Suprapubic skin (tissue), 4 donors: ENCODE data around the gene IRF9. TPM values are rescaled to one million over a fixed set of nuclear protein-coding genes. Genes with fewer than 3 reads are reported as not detected.

ENCODE experiments used
- DNase-seq, 2 donors: peaks; one replicate each; pipeline ENCODE4 v3.0.0-alpha.2; 2019; ENCODE audit warnings: low spot score in 2 of 2
- H3K27ac ChIP-seq: fragments of 200-600 bp; sonication (generic); one replicate; pipeline ENCODE4 v1.5.1; 2019
- H3K27me3 ChIP-seq: fragments of 200-600 bp; sonication (generic); one replicate; pipeline ENCODE4 v1.5.1; 2019
- H3K36me3 ChIP-seq: fragments of 200-600 bp; sonication (generic); one replicate; pipeline ENCODE4 v1.5.1; 2019
- H3K4me1 ChIP-seq: fragments of 200-600 bp; sonication (generic); one replicate; pipeline ENCODE4 v1.5.1; 2019
- H3K4me3 ChIP-seq: fragments of 200-600 bp; sonication (generic); one replicate; pipeline ENCODE4 v1.5.1; 2019; ENCODE audit warnings: mild to moderate bottlenecking
- H3K9me3 ChIP-seq: fragments of 200-600 bp; sonication (generic); one replicate; pipeline ENCODE4 v1.5.1; 2019
- EP300 ChIP-seq: sonication (generic); formaldehyde crosslinking; IDR thresholded peaks from one replicate; pipeline ENCODE4 v1.6.1; 2017; ENCODE audit warnings: antibody characterized with exemption
- POLR2A ChIP-seq, 2 donors: fragments of 450-650 bp; IDR thresholded peaks; one replicate each; pipeline ENCODE4 v1.6.1; 2017; ENCODE audit warnings: antibody characterized with exemption in 2 of 2, mild to moderate bottlenecking in 2 of 2, moderate library complexity in 2 of 2
- POLR2AphosphoS5 ChIP-seq, 3 donors: sonication (generic); formaldehyde crosslinking; IDR thresholded peaks; one replicate each; pipeline ENCODE4 v1.6.1; 2017; ENCODE audit warnings: antibody characterized with exemption in 3 of 3
- WGBS: methylation state at CpG from one replicate; pipeline ENCODE4 v1.1.5; 2018; 5-methylcytosine and 5-hydroxymethylcytosine counted together
- total RNA-seq, 4 donors: library from RNA; depleted of rRNA; stranded (reverse); fragments of >200 nt; gene quantifications; one replicate each; pipeline ENCODE4 v1.1.0, GENCODE V29; 2016
- TF ChIP-seq, protein P1 (sequence below), 2 donors: fragments of 200-600 bp in 1 of 2; fragments of 450-650 bp in 1 of 2; sonication (generic) in 1 of 2; IDR thresholded peaks; one replicate each; pipeline ENCODE4 v1.5.1; 2016 to 2019; ENCODE audit warnings: antibody characterized with exemption in 2 of 2, mild to moderate bottlenecking in 1 of 2, moderate library complexity in 1 of 2

IRF9 gene
- total RNA-seq, 4 donors from 2014 or later = 31.1 to 45.2 (median 37.5) TPM

- Histone ChIP-seq H3K27me3 (no peaks in the 10 kb centered on the region), H3K27ac (no peak overlapping the region), H3K36me3 (peaks cover 62% of the 10 kb centered on the region), H3K4me3 (no peak overlapping the region), H3K4me1 (peaks cover 21% of the 10 kb centered on the region), H3K9me3 (no peaks in the 10 kb centered on the region)
- 85% methylated on average over 7 of the region's 9 CpGs for WGBS
- no peak for DNase-seq
- TF ChIP-seq, protein P1, sequence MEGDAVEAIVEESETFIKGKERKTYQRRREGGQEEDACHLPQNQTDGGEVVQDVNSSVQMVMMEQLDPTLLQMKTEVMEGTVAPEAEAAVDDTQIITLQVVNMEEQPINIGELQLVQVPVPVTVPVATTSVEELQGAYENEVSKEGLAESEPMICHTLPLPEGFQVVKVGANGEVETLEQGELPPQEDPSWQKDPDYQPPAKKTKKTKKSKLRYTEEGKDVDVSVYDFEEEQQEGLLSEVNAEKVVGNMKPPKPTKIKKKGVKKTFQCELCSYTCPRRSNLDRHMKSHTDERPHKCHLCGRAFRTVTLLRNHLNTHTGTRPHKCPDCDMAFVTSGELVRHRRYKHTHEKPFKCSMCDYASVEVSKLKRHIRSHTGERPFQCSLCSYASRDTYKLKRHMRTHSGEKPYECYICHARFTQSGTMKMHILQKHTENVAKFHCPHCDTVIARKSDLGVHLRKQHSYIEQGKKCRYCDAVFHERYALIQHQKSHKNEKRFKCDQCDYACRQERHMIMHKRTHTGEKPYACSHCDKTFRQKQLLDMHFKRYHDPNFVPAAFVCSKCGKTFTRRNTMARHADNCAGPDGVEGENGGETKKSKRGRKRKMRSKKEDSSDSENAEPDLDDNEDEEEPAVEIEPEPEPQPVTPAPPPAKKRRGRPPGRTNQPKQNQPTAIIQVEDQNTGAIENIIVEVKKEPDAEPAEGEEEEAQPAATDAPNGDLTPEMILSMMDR (IDR thresholded peaks at IDR 0.05) = no peak
Observed at GRCh38 chr14:24150993-24151392, 10.1 kb upstream of the IRF9 start.

DNA sequence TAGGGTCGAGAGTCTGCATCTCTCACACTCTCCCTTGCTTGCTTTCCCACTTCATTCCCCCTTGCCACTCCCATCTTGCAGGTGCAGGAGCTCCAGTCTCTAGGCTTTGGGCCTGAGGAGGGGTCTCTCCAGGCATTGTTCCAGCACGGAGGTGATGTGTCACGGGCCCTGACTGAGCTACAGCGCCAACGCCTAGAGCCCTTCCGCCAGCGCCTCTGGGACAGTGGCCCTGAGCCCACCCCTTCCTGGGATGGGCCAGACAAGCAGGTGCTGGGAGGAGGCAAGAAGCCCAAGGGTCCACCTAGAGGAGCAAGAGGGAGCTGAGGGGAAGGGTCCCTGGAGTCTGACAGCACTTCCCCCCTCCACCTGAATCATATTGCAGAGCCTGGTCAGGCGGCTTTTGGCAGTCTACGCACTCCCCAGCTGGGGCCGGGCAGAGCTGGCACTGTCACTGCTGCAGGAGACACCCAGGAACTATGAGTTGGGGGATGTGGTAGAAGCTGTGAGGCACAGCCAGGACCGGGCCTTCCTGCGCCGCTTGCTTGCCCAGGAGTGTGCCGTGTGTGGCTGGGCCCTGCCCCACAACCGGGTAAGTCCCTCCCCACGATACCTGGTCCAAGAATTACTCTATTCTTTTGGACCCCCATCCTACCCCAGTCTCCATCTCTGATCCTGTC lies 9.5 kb upstream of the IRF9 start:
- Histone ChIP-seq H3K27ac (no peak overlapping the region), H3K27me3 (no peaks in the 10 kb centered on the region), H3K36me3 (peaks cover 67% of the 10 kb centered on the region), H3K9me3 (no peaks in the 10 kb centered on the region), H3K4me3 (no peak overlapping the region), H3K4me1 (peaks cover 19% of the 10 kb centered on the region)
- TF ChIP-seq, protein P1 (IDR thresholded peaks at IDR 0.05) = no peak
- TF ChIP-seq POLR2AphosphoS5 (IDR thresholded peaks at IDR 0.05) = no peak
- no peak for DNase-seq
- 94% methylated on average over 16 of the region's 16 CpGs for WGBS

DNA sequence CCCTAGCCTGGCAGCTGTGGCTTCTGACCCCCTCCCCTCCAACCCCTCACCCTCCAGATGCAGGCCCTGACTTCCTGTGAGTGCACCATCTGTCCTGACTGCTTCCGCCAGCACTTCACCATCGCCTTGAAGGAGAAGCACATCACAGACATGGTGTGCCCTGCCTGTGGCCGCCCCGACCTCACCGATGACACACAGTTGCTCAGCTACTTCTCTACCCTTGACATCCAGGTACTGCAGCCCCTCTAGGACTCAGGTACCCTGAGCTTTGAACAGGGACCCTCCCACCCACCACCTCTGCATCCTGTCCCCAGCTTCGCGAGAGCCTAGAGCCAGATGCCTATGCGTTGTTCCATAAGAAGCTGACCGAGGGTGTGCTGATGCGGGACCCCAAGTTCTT lies 6.0 kb upstream of the IRF9 start:
- Histone ChIP-seq H3K27me3 (no peaks in the 10 kb centered on the region), H3K9me3 (no peaks in the 10 kb centered on the region), H3K27ac (no peak overlapping the region), H3K4me1 (peaks cover under 1% of the 10 kb centered on the region), H3K4me3 (no peak overlapping the region), H3K36me3 (peaks cover 87% of the 10 kb centered on the region)
- no peak for TF ChIP-seq EP300
- TF ChIP-seq, protein P1 (IDR thresholded peaks at IDR 0.05) = no peak
- TF ChIP-seq POLR2A (IDR thresholded peaks at IDR 0.05) = no peak
- TF ChIP-seq POLR2AphosphoS5 (IDR thresholded peaks at IDR 0.05) = no peak
- no peak for DNase-seq
- 99% methylated on average over 7 of the region's 10 CpGs for WGBS

- TF ChIP-seq POLR2A (IDR thresholded peaks at IDR 0.05) (no peak), POLR2AphosphoS5 (IDR thresholded peaks at IDR 0.05) (no peak), EP300 (no peak)
- TF ChIP-seq, protein P1 (IDR thresholded peaks at IDR 0.05) = no peak
- WGBS = 86% methylated on average over 1 of the region's 1 CpG
- Histone ChIP-seq H3K4me3 (no peak overlapping the region), H3K27ac (no peak overlapping the region), H3K9me3 (no peaks in the 10 kb centered on the region), H3K36me3 (peaks cover 75% of the 10 kb centered on the region), H3K4me1 (peaks cover 15% of the 10 kb centered on the region), H3K27me3 (no peaks in the 10 kb centered on the region)
- no peak for DNase-seq
Observed at GRCh38 chr14:24156840-24157239, 4.2 kb upstream of the IRF9 start.

DNA sequence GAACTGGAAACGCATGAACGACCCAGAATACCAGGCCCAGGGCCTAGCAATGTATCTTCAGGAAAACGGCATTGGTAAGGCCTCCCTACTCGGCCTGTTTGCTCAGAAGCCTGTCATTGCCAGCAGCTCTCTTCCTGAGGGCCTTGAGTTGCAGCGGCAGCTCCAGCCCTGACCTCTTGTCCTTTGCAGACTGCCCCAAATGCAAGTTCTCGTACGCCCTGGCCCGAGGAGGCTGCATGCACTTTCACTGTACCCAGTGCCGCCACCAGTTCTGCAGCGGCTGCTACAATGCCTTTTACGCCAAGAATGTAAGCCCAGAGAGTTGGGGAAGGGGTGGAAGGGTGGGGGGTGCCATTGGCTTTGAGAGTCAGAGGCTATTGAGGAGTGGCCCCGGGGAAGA lies 3.7 kb upstream of the IRF9 start:
- H3K4me1 ChIP-seq = peaks cover 19% of the 10 kb centered on the region
- 93% methylated on average over 9 of the region's 12 CpGs for WGBS
- TF ChIP-seq POLR2A (IDR thresholded peaks at IDR 0.05) = no peak
- TF ChIP-seq POLR2AphosphoS5 (IDR thresholded peaks at IDR 0.05) = no peak
- no peak for TF ChIP-seq EP300
- TF ChIP-seq, protein P1 (IDR thresholded peaks at IDR 0.05) = no peak
- no peak overlapping the region for H3K4me3 ChIP-seq
- H3K27ac ChIP-seq = no peak overlapping the region
- no peaks in the 10 kb centered on the region for H3K27me3 ChIP-seq
- peaks cover 70% of the 10 kb centered on the region for H3K36me3 ChIP-seq
- H3K9me3 ChIP-seq = no peaks in the 10 kb centered on the region
- DNase-seq = no peak
